Effector memory CD8-positive, alpha-beta T cell (primary cell): Measurements from ENCODE around the gene ZNF831.

Experiments
- ATAC-seq: fragments of 150-1000 bp; cut with Tn5 transposase; replicated peaks from 2 replicates; pipeline ENCODE4 v1.10.0; 2021; ENCODE audit warnings: mild to moderate bottlenecking, moderate library complexity
- DNase-seq, 3 experiments: peaks; one replicate each; pipeline ENCODE4 v3.0.0; 2021
- H3K27ac Mint-ChIP-seq, 2 donors: one replicate each; pipeline ENCODE4 v1.8.0; 2022; ENCODE audit warnings: mild to moderate bottlenecking in 2 of 2, mixed read lengths in 2 of 2, moderate library complexity in 2 of 2
- H3K27me3 Mint-ChIP-seq, 2 donors: one replicate each; pipeline ENCODE4 v1.8.0; 2022; ENCODE audit warnings: mixed read lengths in 2 of 2
- H3K36me3 Mint-ChIP-seq: one replicate; pipeline ENCODE4 v1.8.0; 2022; ENCODE audit warnings: mild to moderate bottlenecking, moderate library complexity, mixed read lengths; ENCODE audit not compliant: insufficient read depth
- H3K4me1 Mint-ChIP-seq, 2 donors: one replicate each; pipeline ENCODE4 v1.8.0; 2022; ENCODE audit warnings: low read depth in 2 of 2, mixed read lengths in 2 of 2
- H3K4me3 Mint-ChIP-seq, 2 donors: one replicate each; pipeline ENCODE4 v1.8.0; 2022; ENCODE audit warnings: mild to moderate bottlenecking in 2 of 2, mixed read lengths in 2 of 2, moderate library complexity in 2 of 2
- H3K9me3 Mint-ChIP-seq, 2 donors: one replicate each; pipeline ENCODE4 v1.8.0; 2022; ENCODE audit warnings: mixed read lengths in 2 of 2

ZNF831 gene

GRCh38 chr20:59223182-59223601 lies 59.6 kb downstream of the ZNF831 start:
- Mint-ChIP-seq H3K4me1 (peaks cover 11 to 22% of the 10 kb centered on the region in 2 donors), H3K27ac (no peak overlapping the region), H3K4me3 (no peak overlapping the region), H3K36me3 (peaks cover 23% of the 10 kb centered on the region), H3K9me3 (no peaks in the 10 kb centered on the region), H3K27me3 (no peaks in the 10 kb centered on the region)
- ATAC-seq (no peak), DNase-seq (no peak)

- H3K27ac Mint-ChIP-seq = no peak overlapping the region
Observed at GRCh38 chr20:59223750-59224149, 60.1 kb downstream of the ZNF831 start.

GRCh38 chr20:59224236-59224635 lies 60.6 kb downstream of the ZNF831 start:
- Mint-ChIP-seq H3K4me3 (no peak overlapping the region), H3K9me3 (peaks cover 0 to 3% of the 10 kb centered on the region in 2 donors), H3K36me3 (peaks cover 26% of the 10 kb centered on the region), H3K4me1 (peaks cover 11 to 19% of the 10 kb centered on the region in 2 donors), H3K27me3 (no peaks in the 10 kb centered on the region), H3K27ac (no peak overlapping the region)
- no peak for DNase-seq
- ATAC-seq = no peak

More at GRCh38 chr20:59223750-59224149, 60.1 kb downstream of the ZNF831 start:
- no peaks in the 10 kb centered on the region for H3K27me3 Mint-ChIP-seq
- H3K4me1 Mint-ChIP-seq = peaks cover 11 to 22% of the 10 kb centered on the region in 2 donors
- ATAC-seq = no peak
- no peaks in the 10 kb centered on the region for H3K9me3 Mint-ChIP-seq
- H3K36me3 Mint-ChIP-seq = peaks cover 22% of the 10 kb centered on the region
- H3K4me3 Mint-ChIP-seq = no peak overlapping the region
- DNase-seq = no peak

GRCh38 chr20:59230385-59230784 lies 66.8 kb downstream of the ZNF831 start:
- H3K36me3 Mint-ChIP-seq = peaks cover 50% of the 10 kb centered on the region
- no peak overlapping the region for H3K4me3 Mint-ChIP-seq

GRCh38 chr20:59231124-59231804 lies 67.6 kb downstream of the ZNF831 start:
- no peaks in the 10 kb centered on the region for H3K27me3 Mint-ChIP-seq
- peaks cover 0 to 11% of the 10 kb centered on the region in 2 donors for H3K4me1 Mint-ChIP-seq
- DNase-seq = no peak
- no peak for ATAC-seq
- H3K27ac Mint-ChIP-seq = no peak overlapping the region
- H3K36me3 Mint-ChIP-seq = peaks cover 46% of the 10 kb centered on the region
- H3K9me3 Mint-ChIP-seq = peaks cover 0 to 3% of the 10 kb centered on the region in 2 donors
- H3K4me3 Mint-ChIP-seq = no peak overlapping the region

More at GRCh38 chr20:59230385-59230784, 66.8 kb downstream of the ZNF831 start:
- no peaks in the 10 kb centered on the region for H3K27me3 Mint-ChIP-seq
- peaks cover 0 to 9% of the 10 kb centered on the region in 2 donors for H3K4me1 Mint-ChIP-seq
- DNase-seq (no peak), ATAC-seq (no peak)
- peaks cover 0 to 3% of the 10 kb centered on the region in 2 donors for H3K9me3 Mint-ChIP-seq
- H3K27ac Mint-ChIP-seq = no peak overlapping the region

GRCh38 chr20:59232618-59233017 lies 69.0 kb downstream of the ZNF831 start:
- Mint-ChIP-seq H3K36me3 (peaks cover 51% of the 10 kb centered on the region), H3K27ac (peak overlapping the region in 1 of 2 donors; percentile 28), H3K9me3 (peaks cover 0 to 3% of the 10 kb centered on the region in 2 donors), H3K27me3 (no peaks in the 10 kb centered on the region), H3K4me1 (peaks cover 0 to 12% of the 10 kb centered on the region in 2 donors), H3K4me3 (no peak overlapping the region)
- DNase-seq (no peak), ATAC-seq (no peak)

- H3K4me1 Mint-ChIP-seq = peaks cover 0 to 13% of the 10 kb centered on the region in 2 donors
- H3K9me3 Mint-ChIP-seq = no peaks in the 10 kb centered on the region
- H3K4me3 Mint-ChIP-seq = no peak overlapping the region
- peaks cover 66% of the 10 kb centered on the region for H3K36me3 Mint-ChIP-seq
- DNase-seq = no peak
- H3K27ac Mint-ChIP-seq = peak overlapping the region; percentile 67 to 75
- H3K27me3 Mint-ChIP-seq = no peaks in the 10 kb centered on the region
- ATAC-seq = peak; percentile 87
Observed at GRCh38 chr20:59235226-59235625, 71.6 kb downstream of the ZNF831 start.

GRCh38 chr20:59240006-59240405 lies 76.4 kb downstream of the ZNF831 start:
- Mint-ChIP-seq H3K36me3 (peaks cover 68% of the 10 kb centered on the region), H3K27me3 (no peaks in the 10 kb centered on the region), H3K9me3 (no peaks in the 10 kb centered on the region), H3K4me3 (no peak overlapping the region), H3K27ac (no peak overlapping the region), H3K4me1 (peaks cover 9 to 16% of the 10 kb centered on the region in 2 donors)
- ATAC-seq (no peak), DNase-seq (no peak)

GRCh38 chr20:59242714-59243626 lies 79.3 kb downstream of the ZNF831 start:
- Mint-ChIP-seq H3K4me1 (peaks cover 13 to 14% of the 10 kb centered on the region in 2 donors), H3K9me3 (no peaks in the 10 kb centered on the region), H3K27me3 (no peaks in the 10 kb centered on the region), H3K4me3 (no peak overlapping the region), H3K36me3 (peaks cover 58% of the 10 kb centered on the region), H3K27ac (peak overlapping the region; percentile 35 to 64)
- ATAC-seq (peak; percentile 98), DNase-seq (peak in 2 of 3 experiments; percentile 19 to 20)

- Mint-ChIP-seq H3K27ac (no peak overlapping the region), H3K36me3 (peaks cover 38% of the 10 kb centered on the region), H3K27me3 (no peaks in the 10 kb centered on the region), H3K4me3 (no peak overlapping the region), H3K9me3 (no peaks in the 10 kb centered on the region), H3K4me1 (peaks cover 20 to 25% of the 10 kb centered on the region in 2 donors)
- ATAC-seq (no peak), DNase-seq (no peak)
Observed at GRCh38 chr20:59246691-59247400, 83.2 kb downstream of the ZNF831 start.

- no peak for ATAC-seq
- Mint-ChIP-seq H3K4me1 (peaks cover 26 to 29% of the 10 kb centered on the region in 2 donors), H3K27ac (peak overlapping the region in 1 of 2 donors; percentile 62), H3K27me3 (no peaks in the 10 kb centered on the region), H3K4me3 (no peak overlapping the region), H3K36me3 (peaks cover 36% of the 10 kb centered on the region), H3K9me3 (no peaks in the 10 kb centered on the region)
- DNase-seq = no peak
Observed at GRCh38 chr20:59247731-59248684, 84.4 kb downstream of the ZNF831 start.

- H3K4me1 Mint-ChIP-seq = peaks cover 42 to 43% of the 10 kb centered on the region in 2 donors
- peaks cover 32% of the 10 kb centered on the region for H3K36me3 Mint-ChIP-seq
- no peaks in the 10 kb centered on the region for H3K27me3 Mint-ChIP-seq
- no peak for DNase-seq
- no peak overlapping the region for H3K4me3 Mint-ChIP-seq
- ATAC-seq = no peak
- H3K27ac Mint-ChIP-seq = peak overlapping the region in 1 of 2 donors; percentile 45
- H3K9me3 Mint-ChIP-seq = no peaks in the 10 kb centered on the region
Observed at GRCh38 chr20:59250293-59250692, 86.7 kb downstream of the ZNF831 start.
